Sigmoid colon (tissue), 7 donors: ENCODE data around the gene PCGF3. TPM values are rescaled to one million over a fixed set of nuclear protein-coding genes. Genes with fewer than 3 reads are reported as not detected.

Experiments
- DNase-seq: peaks from one replicate; pipeline ENCODE4 v3.0.0-alpha.2; 2019
- H3K27ac ChIP-seq, 4 donors: fragments of 200-600 bp; sonication (generic); one replicate each; pipeline ENCODE4 v1.5.1; 2016 to 2019; ENCODE audit warnings: mild to moderate bottlenecking in 1 of 4
- H3K27me3 ChIP-seq, 3 donors: fragments of 200-600 bp; sonication (generic); one replicate each; pipeline ENCODE4 v1.5.1; 2019; ENCODE audit warnings: mild to moderate bottlenecking in 1 of 3
- H3K36me3 ChIP-seq, 4 donors: fragments of 200-600 bp; sonication (generic); one replicate each; pipeline ENCODE4 v1.5.1; 2016 to 2019
- H3K4me1 ChIP-seq, 4 donors: fragments of 200-600 bp; sonication (generic); one replicate each; pipeline ENCODE4 v1.5.1; 2017 to 2019
- H3K4me3 ChIP-seq, 4 donors: fragments of 200-600 bp; sonication (generic); one replicate each; pipeline ENCODE4 v1.5.1; 2017 to 2019; ENCODE audit warnings: mild to moderate bottlenecking in 2 of 4, moderate library complexity in 1 of 4
- H3K9me3 ChIP-seq, 4 donors: fragments of 200-600 bp in 3 of 4; sonication (generic) in 3 of 4; one replicate each; pipeline versions ENCODE4 v1.5.1 to v1.6.1; 2013 to 2019
- EP300 ChIP-seq, 4 donors: sonication (generic); formaldehyde crosslinking; IDR thresholded peaks; one replicate each; pipeline ENCODE4 v1.6.1; 2017; ENCODE audit warnings: antibody characterized with exemption in 4 of 4
- POLR2A ChIP-seq, 2 donors: fragments of 450-650 bp; IDR thresholded peaks; one replicate each; pipeline ENCODE4 v1.6.1; 2016; ENCODE audit warnings: antibody characterized with exemption in 2 of 2, mild to moderate bottlenecking in 2 of 2, moderate library complexity in 2 of 2
- POLR2AphosphoS5 ChIP-seq, 4 donors: sonication (generic); formaldehyde crosslinking; IDR thresholded peaks; one replicate each; pipeline ENCODE4 v1.6.1; 2017; ENCODE audit warnings: antibody characterized with exemption in 4 of 4
- WGBS, 2 donors: extraction: QIAGEN DNeasy Blood & Tissue Kit; methylation state at CpG; one replicate each; pipeline ENCODE4 v1.1.7; 2013; 5-methylcytosine and 5-hydroxymethylcytosine counted together
- intact Hi-C: fragments of 100-400 bp; cut with DNase I; formaldehyde crosslinking; loops from one replicate; pipeline ENCODE4 v1.15.1; 2023
- polyA plus RNA-seq, 3 donors: library from polyadenylated mRNA; stranded (reverse); fragments of 200-250 nt; gene quantifications; one replicate each; pipeline ENCODE4 v1.2.3, GENCODE V29; 2013
- total RNA-seq, 4 donors: library from RNA; depleted of rRNA; stranded (reverse); fragments of >200 nt; gene quantifications; one replicate each; pipeline ENCODE4 v1.1.0, GENCODE V29; 2016
- TF ChIP-seq, protein P1 (sequence below), 4 experiments: fragments of 450-650 bp in 3 of 4; fragments of 200-600 bp in 1 of 4; IDR thresholded peaks; one replicate each; pipeline ENCODE4 v1.5.1; 2016 to 2019; ENCODE audit warnings: antibody characterized with exemption in 4 of 4, mild to moderate bottlenecking in 3 of 4, moderate library complexity in 2 of 4
- donor health status: healthy with polysubstance abuse.
- donor health status: Bipolar disorder and iron deficiency.
- donor health status: healthy.

PCGF3 gene
- total and polyA plus RNA-seq, 7 donors: 15.6 to 60.1 (median 29.8) TPM

DNA sequence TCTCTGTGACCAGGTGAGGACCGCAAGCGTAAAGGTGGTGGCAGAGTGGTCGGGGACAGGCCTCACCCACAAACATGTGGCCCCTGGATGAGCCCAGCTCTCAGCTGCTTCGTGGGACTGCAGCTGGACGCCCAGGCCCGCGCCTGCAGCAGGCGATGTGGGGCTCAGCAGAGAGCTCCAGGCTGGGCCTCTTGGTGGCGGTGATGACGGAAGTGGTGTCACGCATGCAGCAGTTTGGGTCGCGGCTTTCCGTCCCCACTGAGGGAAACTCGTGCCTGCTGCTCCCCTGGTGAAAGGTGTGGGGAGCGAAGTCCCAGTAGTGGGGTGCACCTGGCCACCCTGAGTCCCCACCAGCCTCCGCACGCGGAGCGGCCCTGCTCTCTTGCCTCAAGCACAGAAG, 26.9 kb downstream of the PCGF3 start:
- DNase-seq: no peak
- H3K9me3 ChIP-seq: no peaks in the 10 kb centered on the region
- TF ChIP-seq, protein P1, sequence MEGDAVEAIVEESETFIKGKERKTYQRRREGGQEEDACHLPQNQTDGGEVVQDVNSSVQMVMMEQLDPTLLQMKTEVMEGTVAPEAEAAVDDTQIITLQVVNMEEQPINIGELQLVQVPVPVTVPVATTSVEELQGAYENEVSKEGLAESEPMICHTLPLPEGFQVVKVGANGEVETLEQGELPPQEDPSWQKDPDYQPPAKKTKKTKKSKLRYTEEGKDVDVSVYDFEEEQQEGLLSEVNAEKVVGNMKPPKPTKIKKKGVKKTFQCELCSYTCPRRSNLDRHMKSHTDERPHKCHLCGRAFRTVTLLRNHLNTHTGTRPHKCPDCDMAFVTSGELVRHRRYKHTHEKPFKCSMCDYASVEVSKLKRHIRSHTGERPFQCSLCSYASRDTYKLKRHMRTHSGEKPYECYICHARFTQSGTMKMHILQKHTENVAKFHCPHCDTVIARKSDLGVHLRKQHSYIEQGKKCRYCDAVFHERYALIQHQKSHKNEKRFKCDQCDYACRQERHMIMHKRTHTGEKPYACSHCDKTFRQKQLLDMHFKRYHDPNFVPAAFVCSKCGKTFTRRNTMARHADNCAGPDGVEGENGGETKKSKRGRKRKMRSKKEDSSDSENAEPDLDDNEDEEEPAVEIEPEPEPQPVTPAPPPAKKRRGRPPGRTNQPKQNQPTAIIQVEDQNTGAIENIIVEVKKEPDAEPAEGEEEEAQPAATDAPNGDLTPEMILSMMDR (IDR thresholded peaks at IDR 0.05): no peak
- TF ChIP-seq EP300 (IDR thresholded peaks at IDR 0.05) (no peak), POLR2AphosphoS5 (IDR thresholded peaks at IDR 0.05) (no peak), POLR2A (IDR thresholded peaks at IDR 0.05) (no peak)
- H3K4me3 ChIP-seq: no peak overlapping the region
- no peak overlapping the region for H3K27ac ChIP-seq
- H3K27me3 ChIP-seq: no peaks in the 10 kb centered on the region
- H3K36me3 ChIP-seq: peaks cover 38 to 64% (median 42%) of the 10 kb centered on the region in 4 donors
- intact Hi-C loops: no loop called here
- no peaks in the 10 kb centered on the region for H3K4me1 ChIP-seq
- whole genome bisulfite sequencing, 2 donors: 91 to 95% methylated on average over 20 of the region's 20 CpGs

DNA sequence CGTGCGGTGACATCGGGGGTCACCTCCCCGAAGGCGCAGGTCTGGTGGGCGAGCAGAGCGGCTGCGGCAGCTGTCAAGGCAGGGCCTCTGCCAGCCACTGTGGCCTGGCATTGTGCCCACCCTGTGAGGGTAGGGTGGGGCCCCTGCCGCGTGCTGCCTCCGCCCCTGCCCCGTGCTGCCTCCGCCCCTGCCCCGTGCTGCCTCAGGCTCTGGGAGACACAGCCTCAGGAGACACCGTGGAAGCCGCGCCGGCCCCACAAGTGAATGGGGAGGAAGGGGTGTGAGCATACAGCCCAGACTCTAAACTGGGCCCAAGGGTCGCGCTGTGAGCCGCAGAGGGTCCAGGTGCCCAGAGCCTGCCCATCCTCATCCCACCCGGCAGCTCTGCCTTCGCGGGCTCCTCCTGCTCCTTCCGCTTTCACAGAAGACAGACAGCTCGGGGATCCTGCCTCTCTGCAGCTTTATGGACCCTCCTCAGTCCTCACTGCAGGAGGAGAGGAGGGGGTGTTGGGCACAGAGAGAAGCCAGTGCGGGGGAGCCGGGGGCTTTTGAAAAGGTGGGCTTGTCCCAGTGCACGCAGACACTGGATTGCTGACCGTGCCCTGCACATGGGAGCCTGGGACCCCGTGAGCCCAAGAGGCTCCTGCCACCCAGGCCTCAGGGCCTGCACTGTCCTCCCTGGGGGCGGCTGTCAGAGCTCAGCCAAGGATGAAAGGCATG, 27.4 kb downstream of the PCGF3 start:
- intact Hi-C loops: no loop called here
- Histone ChIP-seq H3K36me3 (peaks cover 44 to 70% (median 48%) of the 10 kb centered on the region in 4 donors), H3K9me3 (no peaks in the 10 kb centered on the region), H3K4me3 (no peak overlapping the region), H3K4me1 (no peaks in the 10 kb centered on the region), H3K27me3 (no peaks in the 10 kb centered on the region), H3K27ac (no peak overlapping the region)
- TF ChIP-seq, protein P1 (IDR thresholded peaks at IDR 0.05): no peak
- TF ChIP-seq POLR2A (IDR thresholded peaks at IDR 0.05) (no peak), POLR2AphosphoS5 (IDR thresholded peaks at IDR 0.05) (no peak)
- no peak for DNase-seq
- 68 to 87% methylated on average over 32 of the region's 32 CpGs for WGBS, 2 donors

DNA sequence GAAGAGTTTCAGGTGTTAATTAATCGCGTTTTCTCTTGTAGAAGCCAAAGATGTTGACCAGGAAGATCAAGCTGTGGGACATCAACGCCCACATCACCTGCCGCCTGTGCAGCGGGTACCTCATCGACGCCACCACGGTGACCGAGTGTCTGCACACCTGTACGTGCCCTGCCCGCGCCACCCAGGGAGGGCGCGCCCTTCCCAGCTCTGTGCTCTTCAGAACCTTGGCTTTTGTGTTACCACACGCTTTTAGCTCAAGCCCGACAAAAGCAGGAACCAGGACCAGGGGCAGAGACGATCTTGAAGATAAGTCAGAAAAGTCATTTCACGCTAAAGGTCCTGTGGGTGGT, 28.0 kb downstream of the PCGF3 start:
- intact Hi-C loops: no loop called here
- WGBS, 2 donors: 94 to 95% methylated on average over 18 of the region's 18 CpGs
- no peak overlapping the region for H3K27ac ChIP-seq
- no peak for DNase-seq
- H3K9me3 ChIP-seq: no peaks in the 10 kb centered on the region
- TF ChIP-seq EP300 (IDR thresholded peaks at IDR 0.05): no peak
- TF ChIP-seq POLR2AphosphoS5 (IDR thresholded peaks at IDR 0.05): no peak
- TF ChIP-seq, protein P1 (IDR thresholded peaks at IDR 0.05): no peak
- no peak for TF ChIP-seq POLR2A (IDR thresholded peaks at IDR 0.05)
- H3K27me3 ChIP-seq: no peaks in the 10 kb centered on the region
- H3K36me3 ChIP-seq: peaks cover 45 to 71% (median 48%) of the 10 kb centered on the region in 4 donors
- no peak overlapping the region for H3K4me3 ChIP-seq
- no peaks in the 10 kb centered on the region for H3K4me1 ChIP-seq

DNA sequence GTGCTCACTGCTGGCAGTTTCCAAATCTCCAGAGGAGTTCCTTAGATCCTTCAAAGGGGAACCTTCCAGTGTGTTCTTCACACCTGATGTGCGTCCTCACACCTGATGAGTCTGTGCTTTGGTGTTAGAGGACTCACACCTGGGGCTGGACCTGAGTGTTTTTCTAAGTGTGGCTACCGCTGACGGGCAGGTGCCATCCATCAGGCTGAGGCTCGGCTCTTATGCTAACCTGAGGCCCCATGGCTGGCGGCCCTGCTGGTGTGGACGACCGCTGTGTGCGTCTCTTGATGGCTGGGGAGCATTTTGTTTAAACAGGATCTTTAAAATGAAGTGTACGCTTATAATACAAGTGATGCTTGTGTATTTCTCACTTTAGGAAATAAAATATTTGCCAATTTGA, 28.4 kb downstream of the PCGF3 start:
- Histone ChIP-seq H3K27ac (no peak overlapping the region), H3K4me3 (no peak overlapping the region), H3K9me3 (no peaks in the 10 kb centered on the region), H3K27me3 (no peaks in the 10 kb centered on the region), H3K36me3 (peaks cover 46 to 76% (median 48%) of the 10 kb centered on the region in 4 donors), H3K4me1 (no peaks in the 10 kb centered on the region)
- DNase-seq: no peak
- intact Hi-C loops: no loop called here
- WGBS, 2 donors: 95% methylated on average over 9 of the region's 9 CpGs
- TF ChIP-seq POLR2A (IDR thresholded peaks at IDR 0.05): no peak
- TF ChIP-seq EP300 (IDR thresholded peaks at IDR 0.05): no peak
- TF ChIP-seq POLR2AphosphoS5 (IDR thresholded peaks at IDR 0.05): no peak
- TF ChIP-seq, protein P1 (IDR thresholded peaks at IDR 0.05): no peak

DNA sequence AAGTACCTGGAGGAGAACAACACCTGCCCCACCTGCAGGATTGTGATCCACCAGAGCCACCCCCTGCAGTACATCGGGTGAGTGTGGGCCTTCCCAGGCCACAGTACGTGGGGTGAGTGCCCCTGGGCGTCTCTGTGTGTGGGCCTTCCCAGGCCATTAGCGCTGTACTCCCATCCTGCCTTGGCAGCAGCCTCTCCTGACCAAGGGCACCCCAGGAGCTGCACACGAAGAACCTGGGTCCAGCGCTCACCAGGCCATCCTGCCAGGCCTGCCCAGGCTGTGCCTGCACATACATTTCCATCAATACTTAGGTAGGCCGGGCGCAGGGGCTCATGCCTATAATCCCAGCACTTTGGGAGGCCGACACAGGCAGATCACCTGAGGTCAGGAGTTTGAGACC, 29.3 kb downstream of the PCGF3 start:
- WGBS, 2 donors: 96 to 97% methylated on average over 9 of the region's 9 CpGs
- Histone ChIP-seq H3K27me3 (no peaks in the 10 kb centered on the region), H3K36me3 (peaks cover 46 to 85% (median 53%) of the 10 kb centered on the region in 4 donors), H3K9me3 (no peaks in the 10 kb centered on the region), H3K4me3 (no peak overlapping the region), H3K4me1 (no peaks in the 10 kb centered on the region), H3K27ac (no peak overlapping the region)
- TF ChIP-seq EP300 (IDR thresholded peaks at IDR 0.05) (no peak), POLR2AphosphoS5 (IDR thresholded peaks at IDR 0.05) (no peak), POLR2A (IDR thresholded peaks at IDR 0.05) (no peak)
- TF ChIP-seq, protein P1 (IDR thresholded peaks at IDR 0.05): no peak
- DNase-seq: no peak
- intact Hi-C loops: no loop called here
